ENCODE data around the gene ACO1.

Gene ACO1

DNA sequence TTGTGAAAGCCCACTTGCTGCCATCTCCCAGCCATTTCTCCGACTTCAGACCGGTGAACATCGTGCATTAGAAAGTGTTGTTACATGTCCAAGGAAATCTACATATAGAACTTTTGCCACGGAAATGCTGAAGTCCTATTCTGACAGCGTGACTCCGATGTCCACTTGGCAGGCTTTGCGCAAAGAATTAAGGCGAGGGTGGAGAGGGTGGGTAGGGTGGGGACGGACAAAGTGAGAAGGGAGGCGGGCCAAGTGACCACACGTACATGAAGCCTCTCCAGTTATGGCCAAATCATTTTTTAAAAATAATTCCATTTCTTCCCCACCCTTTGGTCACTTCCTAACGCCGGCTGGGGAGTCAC is 460 bp upstream of the ACO1 start:
- DNase-seq: no peak

DNA sequence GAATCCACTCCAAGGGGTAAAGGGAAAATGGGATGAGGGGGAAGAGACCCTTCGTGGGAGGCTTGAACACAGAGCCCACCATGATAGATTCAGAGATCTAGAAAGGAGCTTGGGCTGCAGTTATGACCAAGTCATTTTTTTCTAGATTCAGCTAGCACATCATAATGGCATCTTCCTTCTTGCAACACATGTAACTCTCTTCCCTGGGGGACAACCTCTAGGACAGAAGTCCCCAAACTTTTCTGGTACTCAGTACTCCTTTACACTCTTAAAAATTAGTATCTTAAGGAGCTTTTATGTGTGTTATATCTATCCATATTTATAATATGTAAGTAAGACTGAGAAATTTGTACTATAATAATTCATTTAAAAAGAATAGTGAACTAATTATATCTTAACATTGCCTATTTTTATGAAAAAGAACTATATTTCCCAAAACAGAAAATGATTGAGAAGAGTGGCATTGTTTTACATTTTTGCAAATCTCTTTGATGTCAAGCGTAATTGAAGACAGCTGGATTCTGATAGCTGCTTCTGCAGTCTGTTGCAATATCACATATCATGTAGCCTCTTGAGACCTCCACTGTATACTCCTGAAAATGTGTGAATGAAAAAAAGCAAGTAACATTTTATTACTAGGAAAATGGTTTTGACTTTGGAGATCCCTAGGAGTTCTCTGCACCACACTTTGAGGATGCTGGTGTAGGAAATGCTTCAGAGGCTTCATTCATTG is 875 bp downstream of the ACO1 start:
- DNase-seq: no peak

- DNase-seq: no peak
These were observed 1.4 kb downstream of the ACO1 start for GRCh38 chr9:32385885-32386283.

DNA sequence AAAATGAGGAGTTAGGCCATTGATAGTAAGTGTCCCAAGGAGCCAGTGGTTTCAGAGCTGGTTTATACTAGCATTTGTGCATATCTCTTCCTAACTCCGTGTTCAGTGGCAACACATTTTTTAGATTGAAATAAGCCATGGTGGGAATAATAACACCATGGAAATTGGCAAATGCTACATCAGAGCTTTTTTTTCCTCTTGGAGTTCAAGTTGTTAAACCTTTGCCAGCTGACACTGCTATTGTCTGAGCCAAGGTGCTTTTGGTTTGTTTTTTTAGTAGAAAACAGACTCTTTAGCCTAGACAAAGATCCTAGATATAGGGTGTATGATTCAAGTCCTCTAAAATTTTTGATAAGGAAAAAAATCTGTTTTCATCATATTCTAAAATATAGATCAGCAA is 2.8 kb downstream of the ACO1 start:
- no peak for DNase-seq

- DNase-seq: no peak
These were observed 4.9 kb downstream of the ACO1 start for GRCh38 chr9:32389365-32389764.

DNA sequence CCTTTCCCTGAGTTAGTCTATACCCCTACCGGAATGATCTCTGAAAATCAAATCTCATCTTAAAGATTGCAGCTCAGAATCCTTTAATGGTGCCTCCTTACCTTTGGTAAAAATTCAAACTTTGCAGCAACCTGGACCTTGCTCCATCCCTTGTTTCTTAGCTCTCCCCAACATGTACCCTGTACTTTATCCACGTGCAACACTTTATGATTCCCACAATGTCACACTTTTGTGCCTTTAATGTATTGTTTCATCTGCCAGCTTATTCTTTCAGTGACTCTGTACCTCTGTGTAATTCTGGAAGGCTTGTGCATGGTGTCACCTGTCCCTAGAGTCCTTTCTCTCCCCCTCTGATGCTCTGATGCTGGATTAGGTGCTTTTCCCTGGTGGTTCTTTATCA is 9.5 kb downstream of the ACO1 start:
- DNase-seq: no peak

GRCh38 chr9:32394381-32395049 is 10.1 kb downstream of the ACO1 start:
- DNase-seq: no peak

DNA sequence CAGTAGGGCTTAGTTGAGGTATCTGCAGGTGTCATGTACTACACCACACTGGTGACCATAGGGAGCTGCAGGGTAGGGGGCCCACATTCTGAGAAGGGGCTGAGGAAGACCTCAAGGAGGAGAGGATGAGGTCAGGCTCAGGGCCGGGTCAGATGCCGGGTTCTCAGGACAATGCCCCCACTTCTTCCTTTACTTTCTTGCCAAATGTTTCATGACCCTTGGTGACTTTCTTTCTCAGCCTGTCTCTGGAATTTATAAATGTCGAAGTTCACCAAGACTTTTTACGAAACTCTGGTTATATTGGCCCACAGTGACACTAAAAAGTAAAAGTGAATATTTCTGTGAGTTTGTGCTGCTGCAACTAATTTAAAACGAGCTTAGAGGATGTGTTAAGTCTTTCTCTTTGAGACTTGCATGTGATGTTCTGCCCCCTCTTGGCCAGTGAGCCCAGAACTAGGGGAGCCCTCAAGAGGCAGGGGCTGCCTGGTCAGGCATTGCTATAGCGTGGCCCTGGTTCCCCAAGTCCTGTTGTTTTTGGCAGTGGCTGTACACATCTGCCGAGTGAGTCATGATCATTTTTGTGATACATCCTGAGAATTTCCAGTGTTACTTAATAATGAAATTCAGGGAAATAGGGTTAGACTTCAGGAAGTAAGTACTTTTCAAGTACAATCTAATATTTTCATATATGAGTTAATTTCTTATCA is 11.2 kb downstream of the ACO1 start:
- no peak for DNase-seq

- DNase-seq: no peak
These were observed 13.8 kb downstream of the ACO1 start for GRCh38 chr9:32398207-32398606.

- DNase-seq: no peak
These were observed 14.8 kb downstream of the ACO1 start for GRCh38 chr9:32399110-32399815.

- DNase-seq: no peak
These were observed 17.0 kb downstream of the ACO1 start for GRCh38 chr9:32401488-32401887.

GRCh38 chr9:32403567-32404260 is 19.3 kb downstream of the ACO1 start:
- no peak for DNase-seq

- DNase-seq: no peak
These were observed 20.0 kb downstream of the ACO1 start for GRCh38 chr9:32404402-32404801.

GRCh38 chr9:32404856-32405255 is 20.4 kb downstream of the ACO1 start:
- DNase-seq: no peak

DNA sequence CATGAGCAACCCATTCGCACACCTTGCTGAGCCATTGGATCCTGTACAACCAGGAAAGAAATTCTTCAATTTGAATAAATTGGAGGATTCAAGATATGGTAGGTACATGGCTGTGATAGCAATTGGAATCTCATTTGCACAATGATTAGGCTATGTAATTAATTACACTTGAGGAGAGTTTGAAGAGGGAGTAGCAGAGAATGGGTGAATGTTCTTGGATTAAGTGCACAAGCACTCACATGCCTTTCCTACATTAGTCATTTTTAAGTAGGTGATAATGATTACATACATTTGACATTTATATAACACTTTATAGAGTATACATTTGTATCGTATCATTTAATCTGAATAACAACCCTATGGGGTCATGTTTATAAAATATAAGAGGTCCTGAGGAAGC is 21.1 kb downstream of the ACO1 start:
- no peak for DNase-seq

- DNase-seq: no peak
These were observed 21.6 kb downstream of the ACO1 start for GRCh38 chr9:32406046-32406445.

GRCh38 chr9:32411753-32412152 is 27.3 kb downstream of the ACO1 start:
- DNase-seq: no peak

DNA sequence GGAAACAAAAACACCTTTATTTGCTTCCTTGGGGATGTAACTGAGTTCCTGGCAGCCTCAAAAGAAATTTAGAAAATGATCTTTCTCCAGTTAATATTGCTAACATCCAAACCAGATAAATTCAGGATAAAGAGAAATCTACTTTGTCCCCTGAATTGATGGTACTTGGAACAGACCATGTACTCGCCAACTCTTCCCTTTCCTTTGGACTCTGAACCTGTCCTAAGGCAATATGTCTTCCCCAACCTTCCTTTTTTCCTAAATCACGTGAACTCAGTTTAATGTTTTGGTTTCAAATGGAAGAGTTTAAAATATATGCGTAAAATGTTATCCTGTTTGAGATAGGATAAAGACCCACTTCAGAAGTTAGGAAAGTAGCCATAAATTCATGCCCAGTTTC is 28.0 kb downstream of the ACO1 start:
- DNase-seq: no peak

DNA sequence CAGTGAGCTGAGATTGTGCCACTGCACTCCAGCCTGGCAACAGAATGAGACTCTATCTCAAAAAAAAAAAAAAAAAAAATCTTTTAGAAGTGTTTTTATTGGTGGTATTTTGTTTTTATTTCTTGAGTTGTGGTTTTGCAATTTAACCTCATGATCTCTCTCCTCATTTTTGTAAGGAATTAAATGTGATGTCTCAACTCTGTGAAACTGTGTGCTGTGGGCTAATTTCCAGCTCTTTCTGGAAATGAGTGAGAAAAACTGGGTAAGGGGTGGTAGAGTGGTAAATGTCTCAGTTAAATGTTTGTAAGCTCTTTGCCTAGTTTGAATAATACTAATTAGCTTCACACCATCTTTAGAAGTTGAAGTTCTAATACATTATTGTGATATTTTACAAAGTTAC is 29.0 kb downstream of the ACO1 start:
- no peak for DNase-seq

DNA sequence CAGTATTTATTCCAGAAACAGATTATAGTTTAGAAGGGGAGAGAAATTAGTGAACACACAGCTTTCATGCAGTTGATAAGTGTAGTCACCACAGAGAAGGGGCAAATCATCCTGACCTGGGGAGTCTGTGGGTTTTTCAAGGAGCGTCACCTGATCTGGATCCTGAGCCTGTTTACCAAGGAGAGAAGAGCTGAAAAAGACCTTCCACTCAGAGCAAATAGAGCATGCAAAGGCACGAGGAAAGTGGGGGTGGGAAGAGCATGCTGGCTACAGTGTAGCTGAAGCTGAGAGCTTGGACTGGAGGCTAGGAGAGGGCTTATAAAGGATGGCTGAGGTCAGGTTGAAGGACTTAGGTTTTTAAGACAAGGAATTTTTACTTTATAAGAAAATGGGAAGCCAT is 30.4 kb downstream of the ACO1 start:
- no peak for DNase-seq

- no peak for DNase-seq
These were observed 35.5 kb downstream of the ACO1 start for GRCh38 chr9:32419921-32420320.

GRCh38 chr9:32422237-32422806 is 37.9 kb downstream of the ACO1 start:
- no peak for DNase-seq

- DNase-seq: no peak
These were observed 38.9 kb downstream of the ACO1 start for GRCh38 chr9:32423371-32423770.
